ENCODE measurements around the gene ZNF142. TPM values are rescaled to one million over a fixed set of nuclear protein-coding genes. Genes with fewer than 3 reads are reported as not detected.

The ZNF142 gene
- total and polyA plus RNA-seq, 12 donors: 4.4 to 29.5 (median 22.0) TPM

GRCh38 chr2:218642786-218643185 lies 16.6 kb downstream of the ZNF142 start:
- Histone ChIP-seq H3K9me3 (no peaks in the 10 kb centered on the region), H3K27ac (no peak overlapping the region), H3K36me3 (peaks cover 10 to 100% (median 79%) of the 10 kb centered on the region in 9 donors), H3K4me1 (no peaks in the 10 kb centered on the region), H3K27me3 (no peaks in the 10 kb centered on the region), H3K4me3 (no peak overlapping the region)
- TF ChIP-seq CTCF (IDR thresholded peaks at IDR 0.05): no peak
- ATAC-seq (peak in 4 of 8 donors; percentile 14 to 33 (median 26)), DNase-seq (no peak)
- WGBS, 2 donors: 89 to 91% methylated on average over 17 of the region's 17 CpGs
- intact Hi-C loops (cut with DNase I): loop anchor here in 3 of 10 donors (10.0 kb wide), 3 partner anchors 78 to 238 kb away; partner anchors contain the start of genes VIL1 (in 2 of the 3), CNOT9 (in 1 of the 3) and USP37 (in 1 of the 3)

- Histone ChIP-seq H3K4me3 (no peak overlapping the region), H3K27ac (no peak overlapping the region), H3K9me3 (no peaks in the 10 kb centered on the region), H3K4me1 (no peaks in the 10 kb centered on the region), H3K27me3 (no peaks in the 10 kb centered on the region), H3K36me3 (peaks cover 11 to 100% (median 78%) of the 10 kb centered on the region in 9 donors)
- intact Hi-C loops (cut with DNase I): loop anchor here in 3 of 10 donors (10.0 kb wide), 3 partner anchors 77 to 237 kb away; partner anchors contain the start of genes VIL1 (in 2 of the 3), CNOT9 (in 1 of the 3) and USP37 (in 1 of the 3)
- no peak for TF ChIP-seq CTCF (IDR thresholded peaks at IDR 0.05)
- WGBS, 2 donors: 92 to 94% methylated on average over 18 of the region's 18 CpGs
- peak in 1 of 8 donors; percentile 25 for ATAC-seq
- no peak for DNase-seq
These were observed 17.2 kb downstream of the ZNF142 start for GRCh38 chr2:218642121-218642656.

- Histone ChIP-seq H3K4me1 (no peaks in the 10 kb centered on the region), H3K4me3 (no peak overlapping the region), H3K27ac (no peak overlapping the region), H3K36me3 (peaks cover 0 to 100% (median 78%) of the 10 kb centered on the region in 9 donors), H3K27me3 (no peaks in the 10 kb centered on the region), H3K9me3 (no peaks in the 10 kb centered on the region)
- ATAC-seq (no peak), DNase-seq (no peak)
- intact Hi-C loops (cut with DNase I): no loop called here
- no peak for TF ChIP-seq CTCF (IDR thresholded peaks at IDR 0.05)
- 97% methylated on average over 18 of the region's 18 CpGs for WGBS, 2 donors
These were observed 21.1 kb downstream of the ZNF142 start for GRCh38 chr2:218638372-218638771.

GRCh38 chr2:218635719-218636118 lies 23.7 kb downstream of the ZNF142 start:
- Histone ChIP-seq H3K4me1 (peaks cover 0 to 12% (median 0%) of the 10 kb centered on the region in 9 donors), H3K4me3 (no peak overlapping the region), H3K27ac (no peak overlapping the region), H3K36me3 (peaks cover 0 to 85% (median 61%) of the 10 kb centered on the region in 9 donors), H3K9me3 (no peaks in the 10 kb centered on the region), H3K27me3 (no peaks in the 10 kb centered on the region)
- TF ChIP-seq CTCF (IDR thresholded peaks at IDR 0.05): no peak
- 86 to 89% methylated on average over 5 of the region's 5 CpGs for WGBS, 2 donors
- DNase-seq: no peak
- intact Hi-C loops (cut with DNase I): no loop called here
- no peak for ATAC-seq

Data from heart right ventricle (tissue), 16 donors.